A549 treated with AZD9567 at 1 μM for 4 hours (cell line): ENCODE measurements around the gene CNTNAP3B. TPM values are rescaled to one million over a fixed set of nuclear protein-coding genes. Genes with fewer than 3 reads are reported as not detected.

ENCODE experiments used
- total RNA-seq: library from RNA; stranded (reverse); fragments of 200-300 nt; extraction: Qiagen RNA extraction; gene quantifications from 5 replicates; pipeline ENCODE4 v1.2.3, GENCODE V29; 2022; ENCODE audit not compliant: insufficient read depth

Gene CNTNAP3B
- 14.5 to 16.9 TPM (median 15.0 TPM) in 5 replicates for total RNA-seq

GRCh38 chr9:42129073-42129729 lies at the start of gene CNTNAP3B:
Gene CNTNAP3B, minus strand, starts transcription at chr9:42129426. Its CDS starts 332 bp downstream, at chr9:42129094.

Other genes starting within 250 kb of the CNTNAP3B start
- gene SPATA31A6, start 54.2 kb upstream of the CNTNAP3B start, total RNA-seq = not detected in 5 replicates